ENCODE data around the gene UNKL.

UNKL gene

GRCh38 chr16:1351215-1351581, 63.3 kb downstream of the UNKL start:
- no peak for DNase-seq (ENCODE audit: low read depth)

- no peak for DNase-seq (ENCODE audit: low read depth)
Measured at GRCh38 chr16:1350691-1351090, 63.8 kb downstream of the UNKL start.

- no peak for DNase-seq (ENCODE audit: low read depth)
Measured at GRCh38 chr16:1349951-1350350, 64.6 kb downstream of the UNKL start.

GRCh38 chr16:1349351-1349750, 65.2 kb downstream of the UNKL start:
- DNase-seq (ENCODE audit: low read depth), result no peak

GRCh38 chr16:1348926-1349325, 65.6 kb downstream of the UNKL start:
- no peak for DNase-seq (ENCODE audit: low read depth)

GRCh38 chr16:1348441-1348840, 66.1 kb downstream of the UNKL start:
- DNase-seq (ENCODE audit: low read depth), result no peak

- DNase-seq (ENCODE audit: low read depth), result no peak
Measured at GRCh38 chr16:1347962-1348361, 66.5 kb downstream of the UNKL start.

- DNase-seq (ENCODE audit: low read depth), result no peak
Measured at GRCh38 chr16:1347286-1347855, 67.1 kb downstream of the UNKL start.

- no peak for DNase-seq (ENCODE audit: low read depth)
Measured at GRCh38 chr16:1346422-1347285, 67.8 kb downstream of the UNKL start.

GRCh38 chr16:1345651-1346421, 68.7 kb downstream of the UNKL start:
- no peak for DNase-seq (ENCODE audit: low read depth)

GRCh38 chr16:1345087-1345486, 69.4 kb downstream of the UNKL start:
- DNase-seq (ENCODE audit: low read depth), result no peak

- DNase-seq (ENCODE audit: low read depth), result no peak
Measured at GRCh38 chr16:1344499-1344898, 70.0 kb downstream of the UNKL start.

GRCh38 chr16:1343428-1344242, 70.9 kb downstream of the UNKL start:
- DNase-seq (ENCODE audit: low read depth), result no peak

GRCh38 chr16:1342526-1343427, 71.7 kb downstream of the UNKL start:
- peak; percentile 82 for DNase-seq (ENCODE audit: low read depth)

GRCh38 chr16:1341495-1342420, 72.7 kb downstream of the UNKL start:
- DNase-seq (ENCODE audit: low read depth), result no peak

GRCh38 chr16:1340730-1341494, 73.6 kb downstream of the UNKL start:
- DNase-seq (ENCODE audit: low read depth), result no peak

GRCh38 chr16:1338855-1339675, 75.4 kb downstream of the UNKL start:
- no peak for DNase-seq (ENCODE audit: low read depth)

- DNase-seq (ENCODE audit: low read depth), result no peak
Measured at GRCh38 chr16:1338119-1338730, 76.3 kb downstream of the UNKL start.
